GM18499 (cell line): ENCODE results near the gene FBXL19.

Experiments used
- ATAC-seq: cut with Tn5 transposase; IDR thresholded peaks from one replicate; pipeline ENCODE4 v1.9.1; 2021; ENCODE audit warnings: moderate number of reproducible peaks; ENCODE audit not compliant: insufficient read depth, unreplicated experiment

Gene FBXL19

GRCh38 chr16:30941600-30942425, 18.4 kb downstream of the FBXL19 start:
- no peak for ATAC-seq

- ATAC-seq, result no peak
Measured at GRCh38 chr16:30942426-30942806, 19.0 kb downstream of the FBXL19 start.

DNA sequence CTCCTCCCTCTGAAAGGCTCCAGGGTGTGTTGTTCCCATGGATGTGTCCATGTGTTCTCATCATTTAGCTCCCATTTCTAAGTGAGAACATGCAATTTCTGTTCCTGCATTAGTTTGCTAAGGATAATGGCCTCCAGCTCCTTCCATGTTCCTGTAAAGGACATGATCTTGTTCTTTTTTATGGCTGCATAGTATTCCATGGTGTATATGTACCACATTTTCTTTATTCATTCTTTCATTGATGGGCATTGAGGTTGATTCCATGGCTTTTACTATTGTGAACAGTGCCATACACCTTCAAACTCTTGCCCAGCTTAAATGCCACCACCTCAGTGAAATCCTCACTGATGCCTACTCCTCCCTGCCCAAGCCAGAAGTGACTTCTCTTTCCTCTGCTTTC, 21.0 kb downstream of the FBXL19 start:
- no peak for ATAC-seq

GRCh38 chr16:30946671-30947540, 23.5 kb downstream of the FBXL19 start:
- no peak for ATAC-seq

- ATAC-seq, result no peak
Measured at GRCh38 chr16:30947541-30947858, 24.1 kb downstream of the FBXL19 start.

GRCh38 chr16:30947859-30948666, 24.7 kb downstream of the FBXL19 start:
- ATAC-seq, result no peak

DNA sequence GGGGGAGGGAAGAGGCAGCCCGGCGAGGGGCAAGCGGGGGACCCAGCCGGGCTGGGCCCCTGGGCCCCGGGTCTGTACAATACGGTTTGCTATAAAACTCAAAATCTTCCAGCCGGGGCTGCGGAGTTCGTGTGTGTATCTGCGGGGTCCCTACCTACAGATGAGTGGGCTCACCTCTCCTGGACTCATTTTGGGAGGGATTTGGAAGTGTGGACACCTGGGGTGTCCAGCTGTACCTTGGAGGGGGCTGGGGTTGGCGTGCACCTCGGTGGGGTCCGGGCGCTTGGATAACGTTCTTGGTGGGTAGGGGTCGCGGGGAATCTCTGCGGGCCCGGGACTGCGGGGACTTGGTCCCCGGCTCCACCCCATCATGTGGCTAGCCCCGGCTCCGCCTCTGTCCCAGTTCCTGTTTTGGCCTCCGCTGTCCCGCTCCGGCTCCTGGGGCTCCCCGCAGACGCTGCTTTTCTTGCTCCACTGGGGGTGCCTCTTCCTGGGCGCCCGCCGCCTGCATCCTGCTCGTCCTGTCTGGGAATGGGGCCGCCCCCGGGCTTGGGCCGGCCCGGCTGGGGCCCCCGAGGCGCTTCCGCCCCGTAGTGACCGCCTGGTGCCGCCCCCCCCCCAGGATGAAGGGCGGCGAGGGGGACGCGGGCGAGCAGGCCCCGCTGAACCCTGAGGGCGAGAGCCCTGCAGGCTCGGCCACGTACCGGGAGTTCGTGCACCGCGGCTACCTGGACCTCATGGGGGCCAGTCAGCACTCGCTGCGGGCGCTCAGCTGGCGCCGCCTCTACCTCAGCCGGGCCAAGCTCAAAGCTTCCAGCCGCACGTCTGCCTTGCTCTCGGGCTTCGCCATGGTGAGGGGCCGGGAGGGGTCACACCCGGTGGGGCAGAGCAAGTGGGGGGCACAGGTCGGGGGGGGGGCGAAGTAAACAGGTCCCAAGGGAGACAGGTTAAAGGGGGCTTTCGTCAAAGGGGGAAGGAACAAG, 25.6 kb downstream of the FBXL19 start, which contains the start of gene ORAI3:
ORAI3 (plus strand) TSS at position 402 of the 983 bp plus-strand sequence; CDS start at position 624, 222 bp downstream.
- no peak for ATAC-seq

DNA sequence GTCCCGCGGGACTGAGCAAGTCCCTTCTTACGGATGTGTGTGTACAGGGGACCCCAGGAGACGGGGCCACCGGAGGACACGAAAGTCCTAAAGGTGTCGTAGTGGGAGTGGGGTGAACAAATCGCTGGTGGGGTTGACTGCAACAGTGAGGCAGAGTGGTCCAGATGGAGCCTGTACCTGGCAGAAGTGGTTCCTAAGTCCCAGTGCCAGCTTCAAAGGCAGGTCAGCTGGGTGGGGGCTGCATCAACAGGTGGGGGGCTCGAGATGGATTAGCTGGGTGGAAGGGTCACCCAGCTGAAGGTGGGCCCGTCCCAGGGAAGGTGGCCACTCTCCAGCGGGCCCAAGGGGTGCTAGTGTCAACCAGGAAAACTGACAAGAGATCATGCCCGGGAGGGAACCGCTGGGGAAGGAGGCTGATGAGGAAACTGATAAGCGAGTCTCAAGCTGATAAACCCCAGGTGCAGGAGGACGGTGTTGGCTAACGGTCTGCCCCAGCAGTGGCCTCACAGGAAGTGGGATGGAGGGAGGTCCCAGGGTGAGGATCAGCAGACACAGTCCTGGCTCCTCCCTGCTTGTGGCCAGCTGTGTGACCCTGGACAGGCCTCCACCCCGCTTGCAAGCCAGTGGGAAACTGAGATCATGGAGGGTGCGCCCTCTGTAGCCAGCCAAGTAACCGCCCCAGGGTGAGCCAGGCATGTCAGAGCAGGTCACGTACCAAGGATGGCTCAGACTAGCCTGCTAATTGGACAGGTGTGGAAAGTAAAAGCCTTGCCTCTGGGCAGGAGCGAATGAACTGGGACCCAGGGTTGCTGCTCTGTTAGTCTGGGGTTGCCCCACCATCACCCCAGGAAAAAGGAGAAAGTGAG, 26.5 kb downstream of the FBXL19 start:
- ATAC-seq, result peak; percentile 33

DNA sequence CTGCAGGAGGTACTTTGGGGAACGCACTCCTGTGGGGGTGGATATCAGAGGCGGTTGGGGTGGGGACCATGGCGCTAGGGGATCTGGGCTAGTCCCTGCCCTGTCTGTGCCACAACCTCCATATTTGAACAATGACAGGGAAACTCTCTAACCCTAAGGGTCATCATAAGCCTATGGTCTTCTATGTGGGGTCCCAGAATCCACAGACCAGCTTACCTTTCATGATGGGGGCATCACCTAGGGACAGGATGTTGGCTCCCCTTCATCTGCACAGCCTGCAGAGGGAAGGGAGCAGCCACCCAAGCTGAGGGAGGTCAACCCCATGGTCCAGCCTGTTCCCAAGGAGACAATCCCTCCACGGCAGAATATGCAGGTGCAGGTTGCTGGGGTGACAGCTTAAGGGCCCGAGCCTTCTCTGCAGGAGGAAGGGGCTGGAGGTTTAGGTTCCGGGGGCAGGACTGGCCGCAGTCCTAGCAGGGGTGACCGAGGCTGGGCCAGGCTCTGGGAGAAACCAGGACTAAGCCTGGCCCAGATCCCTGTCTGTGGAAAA, 27.2 kb downstream of the FBXL19 start:
- no peak for ATAC-seq

GRCh38 chr16:30951193-30951592, 27.8 kb downstream of the FBXL19 start:
- ATAC-seq, result no peak

- ATAC-seq, result no peak
Measured at GRCh38 chr16:30951750-30952149, 28.4 kb downstream of the FBXL19 start.

DNA sequence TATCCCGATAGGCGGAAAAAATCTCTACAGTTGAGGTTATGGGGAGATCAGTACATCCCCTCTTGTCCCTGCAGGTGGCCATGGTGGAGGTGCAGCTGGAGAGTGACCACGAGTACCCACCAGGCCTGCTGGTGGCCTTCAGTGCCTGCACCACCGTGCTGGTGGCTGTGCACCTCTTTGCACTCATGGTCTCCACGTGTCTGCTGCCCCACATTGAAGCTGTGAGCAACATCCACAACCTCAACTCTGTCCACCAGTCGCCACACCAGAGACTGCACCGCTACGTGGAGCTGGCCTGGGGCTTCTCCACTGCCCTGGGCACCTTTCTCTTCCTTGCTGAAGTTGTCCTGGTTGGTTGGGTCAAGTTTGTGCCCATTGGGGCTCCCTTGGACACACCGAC, 29.7 kb downstream of the FBXL19 start:
- ATAC-seq, result no peak

GRCh38 chr16:30953511-30954124, 30.2 kb downstream of the FBXL19 start:
- ATAC-seq, result no peak

GRCh38 chr16:30954993-30955392, 31.6 kb downstream of the FBXL19 start:
- ATAC-seq, result no peak

DNA sequence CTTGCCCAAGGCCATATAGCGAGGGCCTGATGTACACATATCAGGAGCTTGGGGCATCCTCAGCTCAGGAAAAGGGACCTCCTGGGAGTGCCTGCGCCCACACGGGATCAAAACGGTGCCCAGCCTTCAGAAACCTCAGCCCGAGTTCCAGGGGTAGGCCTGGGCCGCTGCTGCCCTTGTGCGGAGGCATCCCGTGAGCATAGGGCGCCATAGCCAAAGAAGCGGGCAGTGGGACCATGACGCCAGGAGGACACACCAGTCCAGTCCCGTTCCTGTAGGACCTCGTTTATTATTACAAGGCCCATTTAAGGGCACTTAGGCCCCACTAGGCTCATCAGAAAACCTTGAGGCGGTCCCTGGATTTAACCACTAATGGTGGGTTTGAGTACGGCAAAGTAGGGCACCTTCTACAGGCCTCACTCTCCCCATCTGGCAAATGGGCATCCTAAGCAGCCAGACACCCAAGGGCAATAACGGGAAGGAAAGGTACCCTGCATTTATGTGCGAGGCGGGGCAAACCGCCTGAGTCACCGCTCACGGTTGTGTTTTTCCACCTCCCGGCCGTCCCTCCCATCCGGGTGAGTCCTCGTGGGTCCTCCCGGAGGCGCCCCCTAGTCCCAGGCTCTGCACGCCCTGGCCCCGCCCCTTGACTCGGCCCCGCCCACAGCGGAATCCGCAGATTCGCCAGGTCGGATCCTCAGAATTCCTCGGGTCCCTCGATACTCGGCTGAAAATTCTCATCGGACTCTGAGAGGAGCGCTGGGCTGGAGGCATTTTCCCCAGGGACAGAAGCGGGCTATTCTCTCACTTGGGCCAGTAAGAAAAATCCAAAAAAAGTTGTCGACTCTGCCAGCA, 33.5 kb downstream of the FBXL19 start:
- peak; percentile 12 for ATAC-seq

DNA sequence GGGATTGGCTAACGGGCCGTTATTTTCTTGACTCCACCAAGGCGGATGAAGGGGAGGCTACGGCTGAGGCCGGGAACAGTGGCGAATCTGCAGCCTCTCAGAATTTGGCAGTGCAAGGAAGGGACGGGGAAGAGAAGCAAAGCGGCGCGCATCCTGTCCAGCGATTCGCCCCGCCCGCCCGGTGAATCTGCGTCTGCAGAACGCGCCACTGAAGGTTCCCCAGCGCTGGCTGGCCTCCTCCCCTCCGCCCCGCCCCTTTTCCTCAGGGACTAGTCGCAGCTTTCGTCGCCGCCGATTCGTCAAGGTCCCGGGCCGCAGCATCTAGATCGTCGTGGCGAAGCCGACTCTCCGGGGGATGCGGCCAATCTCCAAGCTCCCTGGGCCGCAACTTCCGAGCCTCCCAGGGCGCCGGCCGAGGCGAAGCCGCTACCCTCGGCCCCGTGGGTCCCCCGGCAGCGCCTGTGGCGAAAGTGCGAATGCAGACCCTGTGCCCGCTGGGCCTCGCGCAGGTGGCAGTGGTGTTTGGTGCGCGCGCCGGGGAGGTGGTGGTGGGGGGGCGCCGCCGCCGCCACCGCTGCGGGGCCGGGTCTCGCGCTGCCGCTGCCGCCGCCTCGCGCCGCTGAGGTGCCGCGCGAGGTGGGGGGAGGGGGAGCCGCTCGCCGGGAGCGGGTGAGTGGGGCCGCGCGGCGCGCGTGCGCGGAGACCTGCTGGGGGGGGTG, 34.2 kb downstream of the FBXL19 start, which contains the start of gene SETD1A:
SETD1A (plus strand) TSS at position 299 of the 719 bp plus-strand sequence. CDS start 978 bp downstream, outside the sequence.
- peak; percentile 56 for ATAC-seq
